ENCODE results near the gene SUV39H1.
A peak's percentile ranks its signal among the peaks of the same experiment; 100 is the strongest.
"Not testable (repeated sequence)": the region's sequence is repeated elsewhere in the genome, so short reads cannot be mapped to it uniquely, and the experiment has no call there.

Gene SUV39H1, protein sequence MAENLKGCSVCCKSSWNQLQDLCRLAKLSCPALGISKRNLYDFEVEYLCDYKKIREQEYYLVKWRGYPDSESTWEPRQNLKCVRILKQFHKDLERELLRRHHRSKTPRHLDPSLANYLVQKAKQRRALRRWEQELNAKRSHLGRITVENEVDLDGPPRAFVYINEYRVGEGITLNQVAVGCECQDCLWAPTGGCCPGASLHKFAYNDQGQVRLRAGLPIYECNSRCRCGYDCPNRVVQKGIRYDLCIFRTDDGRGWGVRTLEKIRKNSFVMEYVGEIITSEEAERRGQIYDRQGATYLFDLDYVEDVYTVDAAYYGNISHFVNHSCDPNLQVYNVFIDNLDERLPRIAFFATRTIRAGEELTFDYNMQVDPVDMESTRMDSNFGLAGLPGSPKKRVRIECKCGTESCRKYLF

DNA sequence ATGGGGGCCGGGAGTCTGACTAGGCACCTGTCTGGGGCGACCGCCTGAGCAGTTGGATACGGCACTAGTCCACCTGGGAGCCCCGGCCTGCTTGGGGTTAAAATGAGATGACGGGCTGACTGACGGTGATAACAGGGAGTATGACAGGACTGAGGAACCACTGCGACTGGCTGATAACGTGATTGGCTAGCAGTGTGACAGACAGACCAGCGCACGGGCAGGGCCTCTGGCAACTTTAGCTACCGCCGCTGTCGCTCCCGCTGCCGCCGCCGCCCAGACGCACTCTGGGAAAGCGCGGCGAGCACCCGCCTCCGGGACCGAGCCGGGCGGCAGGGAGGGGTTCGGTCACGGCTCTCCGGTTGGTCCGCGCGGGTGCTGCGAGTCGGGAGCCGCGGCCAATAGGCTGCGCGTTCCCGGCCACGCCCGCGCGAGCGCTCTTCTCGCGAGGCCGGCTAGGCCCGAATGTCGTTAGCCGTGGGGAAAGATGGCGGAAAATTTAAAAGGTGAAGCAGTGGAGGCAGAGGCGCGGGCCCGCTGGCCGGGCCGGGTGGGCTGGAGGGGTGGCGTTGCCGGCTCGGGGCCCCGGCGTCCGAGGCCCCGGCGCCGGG lies at the start of gene SUV39H1:
SUV39H1 (plus strand) TSS at position 434 of the 608 bp plus-strand sequence; CDS start at position 485, 51 bp downstream.
- DNase-seq: peak; percentile 49

DNA sequence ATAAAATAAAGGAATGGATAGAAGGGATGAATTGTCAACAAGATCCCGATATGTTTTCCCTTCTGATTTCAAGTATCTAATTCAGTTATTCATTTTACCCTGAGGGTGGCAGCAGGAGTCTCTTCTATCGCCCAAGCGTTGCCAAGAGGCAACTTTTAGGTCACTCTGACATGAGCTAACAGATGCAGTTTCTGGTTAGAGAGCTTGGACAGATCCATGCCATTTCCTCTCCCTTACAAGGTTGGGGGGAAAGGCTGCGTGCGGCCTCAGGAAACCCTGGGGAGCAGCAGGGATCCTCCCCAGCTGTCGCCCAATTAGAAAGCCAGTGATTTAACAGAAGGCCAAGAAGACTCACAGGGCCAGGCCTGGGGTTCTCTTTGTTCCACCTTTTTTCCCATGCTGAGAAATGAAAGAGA lies 48.2 kb upstream of the SUV39H1 start:
- no peak for DNase-seq

GRCh38 chrX:48649102-48649501 lies 47.4 kb upstream of the SUV39H1 start:
- DNase-seq: no peak

DNA sequence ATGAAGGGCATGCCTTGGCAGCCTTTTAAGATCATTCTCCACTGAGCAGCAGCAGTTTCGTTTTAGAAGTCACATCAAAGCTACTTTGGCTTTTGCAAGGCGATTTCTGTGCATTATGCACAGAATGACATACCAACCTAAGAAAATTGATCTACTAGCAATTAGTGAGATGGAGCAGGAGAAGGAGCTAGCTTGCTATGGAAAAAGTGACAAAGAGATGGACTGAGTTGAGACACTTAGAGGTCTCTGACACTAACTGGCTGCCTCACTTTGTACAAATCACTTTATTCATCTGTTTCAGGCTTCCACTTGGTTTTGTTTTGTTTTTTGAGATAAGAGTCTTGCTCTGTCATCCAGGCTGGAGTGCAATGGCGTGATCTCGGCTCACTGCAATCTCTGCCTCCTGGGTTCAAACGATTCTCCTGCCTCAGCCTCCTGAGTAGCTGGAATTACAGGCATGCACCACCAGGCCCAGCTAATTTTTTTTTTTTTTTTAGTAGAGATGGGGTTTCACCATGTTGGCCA lies 44.4 kb upstream of the SUV39H1 start:
- not testable (repeated sequence) for DNase-seq

- DNase-seq: not testable (repeated sequence)
Measured at GRCh38 chrX:48654746-48655145, 41.8 kb upstream of the SUV39H1 start.

- DNase-seq: not testable (repeated sequence)
Measured at GRCh38 chrX:48659686-48660085, 36.8 kb upstream of the SUV39H1 start.

- no peak for DNase-seq
Measured at GRCh38 chrX:48663241-48663640, 33.3 kb upstream of the SUV39H1 start.

DNA sequence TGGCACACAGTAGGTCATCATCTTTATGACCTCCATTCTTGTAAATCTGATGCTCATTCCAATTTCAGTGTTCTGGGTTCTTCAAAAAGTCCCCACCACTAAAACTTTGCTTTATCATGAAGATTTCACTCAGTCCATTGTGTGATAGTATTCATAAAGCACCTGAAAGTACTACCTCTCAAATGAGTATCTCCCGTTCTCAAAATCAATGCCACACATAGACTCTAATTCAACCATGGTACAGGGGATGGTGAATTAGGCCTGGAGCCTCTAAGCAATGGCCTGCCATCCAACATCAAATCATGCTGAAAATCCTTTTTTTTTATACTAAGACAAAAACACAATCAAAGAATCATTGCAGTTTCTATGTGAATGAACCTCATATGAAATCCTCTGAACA lies 32.4 kb upstream of the SUV39H1 start:
- DNase-seq: no peak

DNA sequence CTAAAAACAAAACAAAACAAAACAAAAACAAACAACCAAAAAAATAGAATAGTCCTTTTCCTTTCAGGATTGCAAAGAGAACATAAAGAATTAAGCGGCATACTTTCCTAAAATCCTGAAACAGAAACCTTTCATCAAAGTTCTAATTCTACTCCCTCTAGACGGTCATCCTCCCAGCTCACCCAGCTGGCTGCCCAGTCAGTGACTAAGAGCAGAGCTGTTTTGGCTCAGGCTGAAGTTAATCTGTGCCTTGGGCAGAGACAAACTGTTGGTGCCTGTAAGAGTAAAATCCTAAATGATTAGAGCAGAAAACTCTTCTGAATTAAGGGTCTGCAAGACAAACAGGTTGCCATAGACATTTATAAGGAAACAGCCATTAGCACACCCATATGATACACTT lies 30.5 kb upstream of the SUV39H1 start:
- no peak for DNase-seq

GRCh38 chrX:48666649-48667048 lies 29.9 kb upstream of the SUV39H1 start:
- no peak for DNase-seq

- no peak for DNase-seq
Measured at GRCh38 chrX:48667509-48667908, 29.0 kb upstream of the SUV39H1 start.

GRCh38 chrX:48668187-48668586 lies 28.3 kb upstream of the SUV39H1 start:
- DNase-seq: not testable (repeated sequence)

DNA sequence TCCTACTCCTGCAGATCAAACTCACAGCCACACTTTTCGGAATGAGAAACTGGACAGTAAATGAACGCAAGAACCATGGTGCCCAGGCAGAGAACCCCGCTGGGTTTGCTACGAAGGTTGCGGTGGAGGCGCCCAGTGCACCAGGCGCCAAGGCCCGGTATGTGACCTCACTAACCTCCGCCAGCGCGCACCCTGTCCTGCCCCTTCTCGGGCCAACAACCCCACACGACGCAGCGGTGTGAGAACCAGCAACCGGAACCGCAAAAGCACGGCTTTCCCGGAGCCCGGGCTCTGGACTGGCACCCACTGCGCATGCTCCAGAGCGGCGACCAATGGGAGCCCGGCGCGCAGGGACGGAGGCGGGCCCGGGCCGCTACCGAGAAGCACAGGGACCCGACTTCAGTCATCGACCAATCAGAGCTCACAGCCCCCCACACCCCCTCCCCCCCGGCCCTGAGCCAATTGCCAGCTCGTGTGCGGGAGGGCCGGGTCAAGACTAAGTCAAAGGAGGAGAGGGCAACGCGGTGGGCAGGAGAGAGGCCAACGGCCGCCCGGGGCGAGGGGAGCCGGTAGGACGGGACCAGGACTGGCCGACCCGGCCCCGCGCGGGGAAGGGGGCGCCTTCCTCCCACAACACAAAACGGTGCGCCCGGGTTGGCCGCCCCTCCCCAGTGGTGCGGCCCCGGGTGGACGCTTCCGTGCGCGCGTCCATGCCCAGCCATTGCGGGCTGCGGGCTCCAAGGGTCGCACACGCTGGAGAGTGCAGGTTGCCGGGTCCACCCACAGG lies 20.2 kb upstream of the SUV39H1 start:
- DNase-seq: peak; percentile 67

- DNase-seq: no peak
Measured at GRCh38 chrX:48676893-48677270, 19.7 kb upstream of the SUV39H1 start.

DNA sequence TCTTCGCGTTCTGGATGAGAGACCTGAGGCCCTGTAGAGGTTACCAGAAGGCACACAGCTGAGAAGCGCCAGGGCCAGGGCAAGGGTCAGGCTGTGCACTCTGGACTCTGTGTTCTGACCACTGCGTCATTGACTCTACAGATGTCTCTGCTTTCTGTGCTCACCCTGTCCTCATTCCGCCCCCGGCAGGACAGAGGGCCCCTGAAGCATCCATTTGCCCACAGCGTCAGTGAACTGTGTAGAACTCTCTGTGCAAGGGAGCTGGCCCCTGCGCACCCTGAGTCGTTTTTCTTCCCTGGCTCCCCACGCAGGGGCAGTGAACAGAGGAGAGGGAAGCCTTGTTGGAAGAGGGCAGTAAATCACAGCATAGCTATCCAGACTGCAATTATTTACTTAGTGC lies 19.0 kb upstream of the SUV39H1 start:
- no peak for DNase-seq

- DNase-seq: not testable (repeated sequence)
Measured at GRCh38 chrX:48680467-48680866, 16.1 kb upstream of the SUV39H1 start.

- DNase-seq: not testable (repeated sequence)
Measured at GRCh38 chrX:48680925-48681324, 15.6 kb upstream of the SUV39H1 start.

DNA sequence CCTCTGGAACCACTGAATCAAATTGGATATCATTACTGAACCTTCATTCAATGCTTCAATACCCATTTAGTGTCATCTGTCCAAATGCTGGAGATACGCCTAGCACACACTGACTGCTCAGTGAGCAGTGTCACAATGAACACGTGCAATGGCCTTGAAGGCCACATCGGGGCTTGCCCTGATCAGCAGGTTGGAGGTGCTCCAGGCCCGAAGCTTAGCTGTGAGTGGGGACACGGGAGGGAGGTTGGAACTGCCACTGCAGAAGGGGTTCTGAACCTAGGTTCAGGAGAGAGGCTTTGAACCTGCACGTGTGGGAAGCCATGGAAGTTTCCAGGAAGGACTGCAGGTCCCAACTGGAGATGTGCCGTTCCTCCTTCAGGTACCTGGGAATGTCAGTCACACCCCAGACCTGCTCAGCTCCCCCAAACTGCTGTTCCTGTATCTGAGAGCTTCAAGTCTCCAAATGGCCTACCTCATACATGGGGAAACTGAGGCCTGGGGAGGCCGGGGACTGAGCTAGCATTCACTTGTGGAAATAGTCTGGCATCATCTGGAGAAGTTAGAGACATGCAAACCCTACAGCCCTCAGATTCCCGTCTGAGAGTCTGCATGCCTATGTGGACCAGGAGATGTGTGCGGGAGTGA lies 14.9 kb upstream of the SUV39H1 start:
- no peak for DNase-seq

DNA sequence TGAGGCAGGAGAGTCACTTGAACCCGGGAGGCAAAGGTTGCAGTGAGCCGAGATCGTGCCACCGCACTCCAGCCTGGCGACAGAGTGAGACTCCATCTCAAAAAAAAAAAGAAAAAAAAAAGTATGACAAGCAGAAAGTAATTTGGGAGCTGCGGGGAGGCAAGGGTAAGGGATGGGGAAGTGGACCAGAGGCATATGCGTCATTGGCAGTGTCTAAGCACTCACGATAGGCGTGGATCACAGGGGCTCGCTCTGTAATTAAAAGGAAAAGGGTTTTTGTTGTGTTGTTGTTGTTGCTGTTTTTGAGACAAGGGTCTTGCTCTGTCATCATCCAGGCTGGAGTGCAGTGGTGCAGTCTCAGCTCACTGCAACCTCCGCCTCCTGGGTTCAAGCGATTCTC lies 13.7 kb upstream of the SUV39H1 start:
- not testable (repeated sequence) for DNase-seq

DNA sequence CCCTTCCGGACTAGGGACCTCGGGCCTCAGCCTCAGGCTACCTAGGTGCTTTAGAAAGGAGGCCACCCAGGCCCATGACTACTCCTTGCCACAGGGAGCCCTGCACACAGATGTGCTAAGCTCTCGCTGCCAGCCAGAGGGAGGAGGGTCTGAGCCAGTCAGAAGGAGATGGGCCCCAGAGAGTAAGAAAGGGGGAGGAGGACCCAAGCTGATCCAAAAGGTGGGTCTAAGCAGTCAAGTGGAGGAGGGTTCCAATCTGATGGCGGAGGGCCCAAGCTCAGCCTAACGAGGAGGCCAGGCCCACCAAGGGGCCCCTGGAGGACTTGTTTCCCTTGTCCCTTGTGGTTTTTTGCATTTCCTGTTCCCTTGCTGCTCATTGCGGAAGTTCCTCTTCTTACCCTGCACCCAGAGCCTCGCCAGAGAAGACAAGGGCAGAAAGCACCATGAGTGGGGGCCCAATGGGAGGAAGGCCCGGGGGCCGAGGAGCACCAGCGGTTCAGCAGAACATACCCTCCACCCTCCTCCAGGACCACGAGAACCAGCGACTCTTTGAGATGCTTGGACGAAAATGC lies 13.0 kb upstream of the SUV39H1 start, which contains the start of gene WAS:
WAS (plus strand) TSS at position 389 of the 572 bp plus-strand sequence; CDS start at position 444, 55 bp downstream.
- DNase-seq: no peak

DNA sequence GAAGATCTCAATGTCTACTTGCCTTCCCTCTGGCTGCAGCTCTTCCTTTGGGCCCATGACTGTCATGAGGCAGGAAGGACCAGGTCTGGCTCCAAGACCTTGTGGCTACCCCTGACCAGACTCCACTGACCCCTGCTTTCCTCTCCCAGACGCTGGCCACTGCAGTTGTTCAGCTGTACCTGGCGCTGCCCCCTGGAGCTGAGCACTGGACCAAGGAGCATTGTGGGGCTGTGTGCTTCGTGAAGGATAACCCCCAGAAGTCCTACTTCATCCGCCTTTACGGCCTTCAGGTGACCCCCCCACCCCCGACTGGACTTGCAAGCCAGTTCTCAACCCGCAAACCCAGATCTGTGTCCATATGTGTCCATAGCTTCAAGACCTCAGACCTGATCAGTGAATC lies 12.4 kb upstream of the SUV39H1 start:
- no peak for DNase-seq

DNA sequence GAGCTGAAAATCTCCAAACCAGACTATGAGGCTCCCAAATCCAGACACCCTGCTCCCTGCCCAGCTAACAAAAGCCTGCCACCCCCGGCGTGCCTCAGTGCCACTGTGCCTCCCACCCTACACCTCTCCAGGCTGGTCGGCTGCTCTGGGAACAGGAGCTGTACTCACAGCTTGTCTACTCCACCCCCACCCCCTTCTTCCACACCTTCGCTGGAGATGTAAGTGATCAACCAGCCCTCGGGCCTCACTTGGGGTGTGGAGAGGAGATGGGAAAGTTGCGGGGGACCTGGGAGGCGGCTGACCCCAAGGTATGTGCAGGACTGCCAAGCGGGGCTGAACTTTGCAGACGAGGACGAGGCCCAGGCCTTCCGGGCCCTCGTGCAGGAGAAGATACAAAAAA lies 11.1 kb upstream of the SUV39H1 start:
- no peak for DNase-seq

Data from GOT3 (cell line).